GM19438 (cell line): ENCODE results near the gene SLC41A3.
"Not testable (repeated sequence)": the region's sequence is repeated elsewhere in the genome, so short reads cannot be mapped to it uniquely, and the experiment has no call there.

Experiments used
- ATAC-seq: cut with Tn5 transposase; IDR thresholded peaks from one replicate; pipeline ENCODE4 v1.9.1; 2021; ENCODE audit warnings: low read depth; ENCODE audit not compliant: unreplicated experiment

SLC41A3 gene

GRCh38 chr3:126084768-126085180 lies 850 bp upstream of the SLC41A3 start:
- no peak for ATAC-seq

- peak; percentile 49 for ATAC-seq
These were observed 412 bp downstream of the SLC41A3 start for GRCh38 chr3:126083511-126083912.

- no peak for ATAC-seq
These were observed 832 bp downstream of the SLC41A3 start for GRCh38 chr3:126083138-126083445.

- no peak for ATAC-seq
These were observed 1.4 kb downstream of the SLC41A3 start for GRCh38 chr3:126082362-126083137.

GRCh38 chr3:126081618-126082361 lies 2.1 kb downstream of the SLC41A3 start:
- ATAC-seq, result no peak

- no peak for ATAC-seq
These were observed 3.0 kb downstream of the SLC41A3 start for GRCh38 chr3:126080970-126081369.

- no peak for ATAC-seq
These were observed 5.1 kb downstream of the SLC41A3 start for GRCh38 chr3:126078866-126079265.

GRCh38 chr3:126077754-126078153 lies 6.2 kb downstream of the SLC41A3 start:
- ATAC-seq, result no peak

- no peak for ATAC-seq
These were observed 7.8 kb downstream of the SLC41A3 start for GRCh38 chr3:126076140-126076539.

GRCh38 chr3:126070146-126070545 lies 13.8 kb downstream of the SLC41A3 start:
- ATAC-seq, result no peak

GRCh38 chr3:126067959-126068358 lies 16.0 kb downstream of the SLC41A3 start:
- ATAC-seq, result no peak

- not testable (repeated sequence) for ATAC-seq
These were observed 17.2 kb downstream of the SLC41A3 start for GRCh38 chr3:126066676-126067075.

- ATAC-seq, result no peak
These were observed 18.0 kb downstream of the SLC41A3 start for GRCh38 chr3:126065876-126066275.

GRCh38 chr3:126064627-126065258 lies 19.2 kb downstream of the SLC41A3 start:
- no peak for ATAC-seq

GRCh38 chr3:126063358-126063965 lies 20.5 kb downstream of the SLC41A3 start:
- ATAC-seq, result no peak

GRCh38 chr3:126061301-126062032 lies 22.5 kb downstream of the SLC41A3 start:
- ATAC-seq, result no peak

- no peak for ATAC-seq
These were observed 23.2 kb downstream of the SLC41A3 start for GRCh38 chr3:126060613-126061145.

- ATAC-seq, result no peak
These were observed 25.3 kb downstream of the SLC41A3 start for GRCh38 chr3:126058666-126059065.

- ATAC-seq, result no peak
These were observed 26.0 kb downstream of the SLC41A3 start for GRCh38 chr3:126057936-126058335.

- no peak for ATAC-seq
These were observed 26.5 kb downstream of the SLC41A3 start for GRCh38 chr3:126057501-126057819.
